Stimulated activated naive CD4-positive, alpha-beta T cell treated with Interleukin-2 at 50 U/mL for 16 hours (primary cell): Measurements from ENCODE around the gene CHCHD10.
A peak's percentile ranks its signal among the peaks of the same experiment; 100 is the strongest.

Experiments
- DNase-seq: peaks from one replicate; lab custom pipeline; 2025; lab: John Stamatoyannopoulos, UW

Gene CHCHD10

GRCh38 chr22:23772649-23773473 is 5.1 kb upstream of the CHCHD10 start, which contains the start of gene MMP11:
Gene MMP11 (plus strand): TSS chr22:23772849. CDS start chr22:23772871, 22 bp downstream.
- DNase-seq = peak; percentile 62

GRCh38 chr22:23772315-23772648 is 4.5 kb upstream of the CHCHD10 start:
- DNase-seq = no peak

- no peak for DNase-seq
Observed at GRCh38 chr22:23769321-23769965, 1.7 kb upstream of the CHCHD10 start.

GRCh38 chr22:23767303-23767672 is 484 bp downstream of the CHCHD10 start:
- no peak for DNase-seq

- no peak for DNase-seq
Observed at GRCh38 chr22:23764899-23765881, 2.6 kb downstream of the CHCHD10 start.

- DNase-seq = no peak
Observed at GRCh38 chr22:23763954-23764353, 3.8 kb downstream of the CHCHD10 start.

GRCh38 chr22:23763579-23763945 is 4.2 kb downstream of the CHCHD10 start:
- DNase-seq = peak; percentile 27

- DNase-seq = no peak
Observed at GRCh38 chr22:23762842-23763578, 4.8 kb downstream of the CHCHD10 start, which contains the start of gene C22orf15. Gene C22orf15 (plus strand): TSS chr22:23762990. CDS start chr22:23763307, 317 bp downstream.

GRCh38 chr22:23760056-23760455 is 7.7 kb downstream of the CHCHD10 start:
- DNase-seq = no peak

GRCh38 chr22:23759566-23759965 is 8.2 kb downstream of the CHCHD10 start:
- DNase-seq = no peak

GRCh38 chr22:23756891-23757290 is 10.9 kb downstream of the CHCHD10 start:
- no peak for DNase-seq

- DNase-seq = no peak
Observed at GRCh38 chr22:23755711-23756110, 12.1 kb downstream of the CHCHD10 start.

- DNase-seq = no peak
Observed at GRCh38 chr22:23754980-23755636, 12.7 kb downstream of the CHCHD10 start.

GRCh38 chr22:23754220-23754919 is 13.4 kb downstream of the CHCHD10 start, which contains the start of gene VPREB3:
Gene VPREB3 (minus strand): TSS chr22:23754425. CDS start chr22:23754363, 62 bp downstream.
- DNase-seq = no peak

- no peak for DNase-seq
Observed at GRCh38 chr22:23753385-23753784, 14.4 kb downstream of the CHCHD10 start.

GRCh38 chr22:23752750-23753149 is 15.0 kb downstream of the CHCHD10 start:
- no peak for DNase-seq

GRCh38 chr22:23752090-23752691 is 15.6 kb downstream of the CHCHD10 start:
- DNase-seq = no peak

GRCh38 chr22:23751441-23751996 is 16.3 kb downstream of the CHCHD10 start:
- DNase-seq = no peak

- DNase-seq = peak; percentile 74
Observed at GRCh38 chr22:23750714-23751440, 16.9 kb downstream of the CHCHD10 start, which contains the start of gene ZNF70. Gene ZNF70 (minus strand): TSS chr22:23751112. CDS start chr22:23745140, 5,972 bp downstream.
